ENCODE data around the gene TMC1. TPM values are rescaled to one million over a fixed set of nuclear protein-coding genes. Genes with fewer than 3 reads are reported as not detected.

TMC1 gene
- total and polyA plus RNA-seq, 11 donors, result 0.07 to 0.75 (median 0.33) TPM; not detected in 5

GRCh38 chr9:72564479-72565281 is 43.3 kb downstream of the TMC1 start:
- no peak for ATAC-seq
- H3K36me3 ChIP-seq, result no peaks in the 10 kb centered on the region
- TF ChIP-seq, protein P1, sequence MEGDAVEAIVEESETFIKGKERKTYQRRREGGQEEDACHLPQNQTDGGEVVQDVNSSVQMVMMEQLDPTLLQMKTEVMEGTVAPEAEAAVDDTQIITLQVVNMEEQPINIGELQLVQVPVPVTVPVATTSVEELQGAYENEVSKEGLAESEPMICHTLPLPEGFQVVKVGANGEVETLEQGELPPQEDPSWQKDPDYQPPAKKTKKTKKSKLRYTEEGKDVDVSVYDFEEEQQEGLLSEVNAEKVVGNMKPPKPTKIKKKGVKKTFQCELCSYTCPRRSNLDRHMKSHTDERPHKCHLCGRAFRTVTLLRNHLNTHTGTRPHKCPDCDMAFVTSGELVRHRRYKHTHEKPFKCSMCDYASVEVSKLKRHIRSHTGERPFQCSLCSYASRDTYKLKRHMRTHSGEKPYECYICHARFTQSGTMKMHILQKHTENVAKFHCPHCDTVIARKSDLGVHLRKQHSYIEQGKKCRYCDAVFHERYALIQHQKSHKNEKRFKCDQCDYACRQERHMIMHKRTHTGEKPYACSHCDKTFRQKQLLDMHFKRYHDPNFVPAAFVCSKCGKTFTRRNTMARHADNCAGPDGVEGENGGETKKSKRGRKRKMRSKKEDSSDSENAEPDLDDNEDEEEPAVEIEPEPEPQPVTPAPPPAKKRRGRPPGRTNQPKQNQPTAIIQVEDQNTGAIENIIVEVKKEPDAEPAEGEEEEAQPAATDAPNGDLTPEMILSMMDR (IDR thresholded peaks at IDR 0.05), result no peak
- TF ChIP-seq POLR2A (IDR thresholded peaks at IDR 0.05), result no peak
- no peak overlapping the region for H3K27ac ChIP-seq
- H3K4me1 ChIP-seq, result no peaks in the 10 kb centered on the region
- H3K4me3 ChIP-seq, result no peak overlapping the region
- intact Hi-C loops (cut with DNase I), result loop anchor here in 1 of 10 donors (5.0 kb wide), 1 partner anchor 32 kb away; no protein-coding TSS in a partner anchor
- 91 to 97% (median 95%) methylated on average over 2 of the region's 2 CpGs for WGBS, 4 donors
- H3K27me3 ChIP-seq, result no peaks in the 10 kb centered on the region
- DNase-seq, result no peak
- H3K9me3 ChIP-seq, result no peaks in the 10 kb centered on the region

- 96 to 97% (median 97%) methylated on average over 7 of the region's 7 CpGs for WGBS, 4 donors
- ATAC-seq (no peak), DNase-seq (no peak)
- Histone ChIP-seq H3K4me1 (no peaks in the 10 kb centered on the region), H3K9me3 (no peaks in the 10 kb centered on the region), H3K4me3 (no peak overlapping the region), H3K27ac (no peak overlapping the region), H3K27me3 (no peaks in the 10 kb centered on the region), H3K36me3 (no peaks in the 10 kb centered on the region)
- intact Hi-C loops (cut with DNase I), result loop anchor here in 1 of 10 donors (5.0 kb wide), 1 partner anchor 33 kb away; no protein-coding TSS in a partner anchor
- TF ChIP-seq POLR2A (IDR thresholded peaks at IDR 0.05), result no peak
These were observed 44.1 kb downstream of the TMC1 start for GRCh38 chr9:72565535-72565934.

DNA sequence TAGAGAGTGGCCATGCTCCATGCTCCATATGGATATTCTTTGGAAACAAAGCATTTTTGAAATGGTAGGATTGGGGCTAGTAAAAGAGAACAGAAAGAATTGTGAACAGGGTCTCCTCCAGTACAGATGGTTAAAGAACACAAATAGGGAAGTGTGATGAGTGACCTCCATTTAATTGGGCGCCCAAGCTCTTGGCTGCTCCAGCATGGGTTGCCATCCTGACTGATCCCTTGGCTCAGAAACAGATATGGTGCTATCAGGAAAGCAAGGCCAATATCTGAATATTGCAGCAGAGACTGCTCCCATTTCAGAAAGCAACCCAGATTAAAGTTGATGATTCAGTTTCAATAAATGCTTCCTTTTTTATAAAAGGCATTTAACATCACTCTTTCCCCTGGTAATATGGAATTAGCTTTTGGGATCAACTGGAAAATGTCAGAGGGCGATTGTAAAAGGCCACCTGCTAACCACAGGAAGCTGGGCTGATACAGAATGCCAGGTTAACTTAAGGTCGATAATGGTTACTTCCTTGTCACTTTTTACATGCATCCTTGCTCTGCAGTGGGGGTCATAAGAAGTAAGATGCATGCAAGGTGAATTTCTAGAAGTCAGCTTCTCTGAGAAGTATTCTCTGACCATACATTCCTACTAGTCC is 52.9 kb downstream of the TMC1 start:
- TF ChIP-seq POLR2A (IDR thresholded peaks at IDR 0.05), result no peak
- TF ChIP-seq, protein P1 (IDR thresholded peaks at IDR 0.05), result no peak
- 68 to 82% (median 80%) methylated on average over 3 of the region's 3 CpGs for WGBS, 4 donors
- Histone ChIP-seq H3K27ac (no peak overlapping the region), H3K27me3 (no peaks in the 10 kb centered on the region), H3K4me1 (peaks cover 0 to 38% (median 20%) of the 10 kb centered on the region in 12 donors), H3K36me3 (no peaks in the 10 kb centered on the region), H3K4me3 (no peak overlapping the region), H3K9me3 (no peaks in the 10 kb centered on the region)
- DNase-seq, result no peak
- intact Hi-C loops (cut with DNase I), result no loop called here
- no peak for ATAC-seq

GRCh38 chr9:72575666-72576065 is 54.3 kb downstream of the TMC1 start:
- DNase-seq (no peak), ATAC-seq (no peak)
- intact Hi-C loops (cut with DNase I), result loop anchor here in 3 of 10 donors (5.0 kb wide), 5 partner anchors 48 to 268 kb away; partner anchors contain the start of gene ZFAND5 (in 2 of the 3)
- WGBS, 4 donors, result 61 to 79% (median 68%) methylated on average over 2 of the region's 2 CpGs
- Histone ChIP-seq H3K9me3 (no peaks in the 10 kb centered on the region), H3K27ac (peak overlapping the region in 6 of 12 donors; percentile 57 to 86 (median 70)), H3K4me3 (no peak overlapping the region), H3K27me3 (no peaks in the 10 kb centered on the region), H3K36me3 (no peaks in the 10 kb centered on the region), H3K4me1 (peaks cover 0 to 51% (median 23%) of the 10 kb centered on the region in 12 donors)
- no peak for TF ChIP-seq POLR2A (IDR thresholded peaks at IDR 0.05)
- TF ChIP-seq, protein P1 (IDR thresholded peaks at IDR 0.05), result no peak
